ENCODE measurements around the gene NINL.

The NINL gene

GRCh38 chr20:25533920-25534700 is 51.2 kb downstream of the NINL start:
- DNase-seq (ENCODE audit: low read depth in 3 of 3), result no peak

- no peak for DNase-seq (ENCODE audit: low read depth in 3 of 3)
Observed at GRCh38 chr20:25532971-25533391, 52.4 kb downstream of the NINL start.

- DNase-seq (ENCODE audit: low read depth in 3 of 3), result no peak
Observed at GRCh38 chr20:25532015-25532751, 53.1 kb downstream of the NINL start.

GRCh38 chr20:25529295-25529951 is 55.9 kb downstream of the NINL start:
- no peak for DNase-seq (ENCODE audit: low read depth in 3 of 3)

- no peak for DNase-seq (ENCODE audit: low read depth in 3 of 3)
Observed at GRCh38 chr20:25527949-25528348, 57.4 kb downstream of the NINL start.

GRCh38 chr20:25526446-25526845 is 58.9 kb downstream of the NINL start:
- no peak for DNase-seq (ENCODE audit: low read depth in 3 of 3)

- DNase-seq (ENCODE audit: low read depth in 3 of 3), result no peak
Observed at GRCh38 chr20:25525867-25526266, 59.5 kb downstream of the NINL start.

- no peak for DNase-seq (ENCODE audit: low read depth in 3 of 3)
Observed at GRCh38 chr20:25525295-25525694, 60.0 kb downstream of the NINL start.

- DNase-seq (ENCODE audit: low read depth in 3 of 3), result no peak
Observed at GRCh38 chr20:25521382-25521781, 63.9 kb downstream of the NINL start.

GRCh38 chr20:25517124-25517523 is 68.2 kb downstream of the NINL start:
- DNase-seq (ENCODE audit: low read depth in 3 of 3), result no peak

- no peak for DNase-seq (ENCODE audit: low read depth in 3 of 3)
Observed at GRCh38 chr20:25514747-25515340, 70.5 kb downstream of the NINL start.

GRCh38 chr20:25514195-25514594 is 71.1 kb downstream of the NINL start:
- DNase-seq (ENCODE audit: low read depth in 3 of 3), result no peak

GRCh38 chr20:25512709-25513108 is 72.6 kb downstream of the NINL start:
- DNase-seq (ENCODE audit: low read depth in 3 of 3), result no peak

GRCh38 chr20:25511183-25511582 is 74.1 kb downstream of the NINL start:
- DNase-seq (ENCODE audit: low read depth in 3 of 3), result no peak

- DNase-seq (ENCODE audit: low read depth in 3 of 3), result no peak
Observed at GRCh38 chr20:25510721-25511120, 74.6 kb downstream of the NINL start.

- DNase-seq (ENCODE audit: low read depth in 3 of 3), result no peak
Observed at GRCh38 chr20:25510202-25510601, 75.1 kb downstream of the NINL start.

GRCh38 chr20:25509084-25509483 is 76.2 kb downstream of the NINL start:
- no peak for DNase-seq (ENCODE audit: low read depth in 3 of 3)

GRCh38 chr20:25508083-25508770 is 77.1 kb downstream of the NINL start:
- DNase-seq (ENCODE audit: low read depth in 3 of 3), result no peak

- no peak for DNase-seq (ENCODE audit: low read depth in 3 of 3)
Observed at GRCh38 chr20:25507385-25508082, 77.8 kb downstream of the NINL start.

- DNase-seq (ENCODE audit: low read depth in 3 of 3), result no peak
Observed at GRCh38 chr20:25504366-25505135, 80.8 kb downstream of the NINL start.

All from stimulated activated CD4-positive, alpha-beta T cell treated with anti-CD3 and anti-CD28 coated beads, TNF-alpha, amount 100 ng/mL, for 48 hours (primary cell).